Activated CD8-positive, alpha-beta memory T cell treated with anti-CD3 and anti-CD28 coated beads, Interleukin-2, amount 50 U/mL, for 1 hour (primary cell): ENCODE data around the gene FHIT.

Experiments used
- DNase-seq: peaks from one replicate; pipeline ENCODE4 v3.0.0-alpha.2; 2020; ENCODE audit errors: extremely low read depth

FHIT gene

GRCh38 chr3:60765776-60766175, 485.5 kb downstream of the FHIT start:
- DNase-seq, result no peak

DNA sequence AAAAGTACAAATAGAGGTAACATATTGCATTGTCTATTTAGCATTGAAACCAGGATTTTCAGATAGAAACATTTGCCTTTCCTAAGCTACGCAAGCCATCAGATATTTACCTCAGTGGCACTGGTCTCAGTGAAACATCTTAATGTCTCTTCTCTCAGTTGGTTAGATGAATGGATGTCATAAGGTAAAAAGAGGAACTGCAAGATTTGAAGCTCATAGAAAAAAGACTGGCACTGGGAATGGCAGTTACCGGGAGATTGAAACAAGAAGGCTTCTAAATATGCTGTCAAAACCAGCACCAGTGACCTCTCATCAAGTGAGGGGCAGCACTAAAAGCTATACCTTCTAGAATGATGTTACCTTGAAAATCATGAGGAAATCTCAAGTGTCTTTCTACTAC, 486.4 kb downstream of the FHIT start:
- DNase-seq, result no peak

GRCh38 chr3:60760145-60760544, 491.1 kb downstream of the FHIT start:
- no peak for DNase-seq

DNA sequence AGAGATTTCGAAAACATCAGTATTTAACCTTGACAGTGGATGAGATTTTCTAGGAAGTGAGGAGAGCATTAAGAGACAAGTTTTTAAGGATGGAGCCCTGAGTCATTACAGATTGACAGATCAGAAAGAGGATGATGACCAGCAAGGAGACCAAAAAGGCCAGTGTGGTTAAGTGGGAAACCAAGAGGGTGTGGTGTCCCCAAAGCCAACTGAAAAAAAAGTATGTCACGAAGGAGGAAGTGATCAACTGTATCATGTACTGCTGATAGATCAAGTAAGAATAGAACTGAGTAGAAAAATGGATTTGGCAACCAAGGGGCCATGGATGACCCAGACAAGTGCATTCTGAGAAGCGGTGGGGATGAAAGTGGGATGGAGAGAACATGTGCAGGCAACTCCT, 491.8 kb downstream of the FHIT start:
- DNase-seq, result no peak

- no peak for DNase-seq
These were observed 492.4 kb downstream of the FHIT start for GRCh38 chr3:60758831-60759230.

DNA sequence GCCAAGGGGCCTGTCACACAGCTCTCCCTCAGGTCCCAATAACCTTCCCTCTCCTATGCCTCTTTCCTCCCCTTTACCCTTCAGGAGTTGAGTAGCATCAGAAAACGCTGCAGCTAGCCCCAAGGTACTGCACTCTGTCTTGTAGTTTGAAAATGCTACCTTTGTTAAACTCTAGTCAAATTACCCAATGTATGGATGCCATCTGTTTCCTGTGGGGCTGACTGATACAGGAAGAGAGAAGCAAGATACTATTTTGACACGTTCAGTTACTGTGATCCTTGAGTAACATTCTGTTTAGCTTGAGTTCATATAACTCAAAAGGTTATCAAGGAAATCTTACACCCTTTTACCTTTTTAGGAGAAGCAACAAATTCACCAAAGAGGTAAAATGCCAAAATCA, 493.1 kb downstream of the FHIT start:
- DNase-seq, result no peak

DNA sequence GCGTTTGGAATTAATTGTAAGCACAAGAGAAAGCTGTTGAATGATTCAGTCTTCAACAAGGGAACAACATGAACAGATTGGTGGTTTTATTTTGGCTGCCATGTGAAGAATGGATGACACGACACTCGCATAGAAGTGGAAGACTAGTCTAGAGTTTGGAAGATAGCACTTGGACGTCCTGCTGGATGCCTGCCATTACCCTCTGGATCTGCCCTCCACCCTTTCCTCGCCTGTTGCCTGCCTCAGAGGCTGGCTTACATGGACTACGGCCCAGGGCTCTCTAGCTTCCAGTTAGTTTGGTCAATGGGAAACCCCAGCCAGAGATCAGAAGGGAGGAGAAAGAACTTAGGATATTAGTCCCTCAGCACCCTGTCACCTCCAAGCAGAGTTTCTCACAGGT, 493.5 kb downstream of the FHIT start:
- no peak for DNase-seq

GRCh38 chr3:60756241-60757030, 494.8 kb downstream of the FHIT start:
- DNase-seq, result no peak

- no peak for DNase-seq
These were observed 496.2 kb downstream of the FHIT start for GRCh38 chr3:60755094-60755493.

GRCh38 chr3:60754617-60755016, 496.6 kb downstream of the FHIT start:
- no peak for DNase-seq

GRCh38 chr3:60752809-60753208, 498.4 kb downstream of the FHIT start:
- DNase-seq, result no peak

DNA sequence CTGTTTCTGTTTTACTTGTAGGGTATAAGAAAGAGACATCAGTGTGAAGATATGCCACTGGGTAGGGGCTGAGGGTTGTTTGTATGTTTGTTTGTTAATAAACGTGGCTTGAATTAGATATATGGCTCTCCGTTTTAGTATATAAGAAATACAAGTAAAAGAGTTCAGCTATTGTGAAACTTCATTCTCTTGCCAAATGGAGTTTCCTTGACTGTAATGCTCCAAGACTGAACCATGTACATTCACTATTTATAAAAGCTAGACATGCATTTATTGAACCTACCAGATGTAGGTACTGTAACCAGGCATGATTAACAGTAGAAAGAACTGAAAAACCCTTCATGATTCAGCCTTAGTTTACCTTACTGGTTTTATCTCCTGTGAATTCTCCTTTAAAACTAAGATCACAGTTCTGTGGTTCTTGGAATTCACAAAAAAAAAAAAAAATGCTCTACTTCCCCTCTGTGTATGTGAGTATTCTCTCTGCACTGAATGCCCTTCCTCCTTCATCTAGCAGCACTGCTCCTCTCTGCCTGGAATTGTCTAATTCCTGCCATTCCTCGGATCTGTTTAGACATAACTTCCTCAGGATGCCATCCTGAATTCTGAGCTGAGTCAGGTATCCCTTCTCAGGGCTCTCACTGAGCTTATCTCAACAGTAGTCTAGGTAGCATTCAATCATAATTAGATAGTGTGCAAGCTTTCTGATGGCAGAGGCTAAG, 504.4 kb downstream of the FHIT start:
- DNase-seq, result no peak

- DNase-seq, result no peak
These were observed 505.1 kb downstream of the FHIT start for GRCh38 chr3:60746043-60746638.

DNA sequence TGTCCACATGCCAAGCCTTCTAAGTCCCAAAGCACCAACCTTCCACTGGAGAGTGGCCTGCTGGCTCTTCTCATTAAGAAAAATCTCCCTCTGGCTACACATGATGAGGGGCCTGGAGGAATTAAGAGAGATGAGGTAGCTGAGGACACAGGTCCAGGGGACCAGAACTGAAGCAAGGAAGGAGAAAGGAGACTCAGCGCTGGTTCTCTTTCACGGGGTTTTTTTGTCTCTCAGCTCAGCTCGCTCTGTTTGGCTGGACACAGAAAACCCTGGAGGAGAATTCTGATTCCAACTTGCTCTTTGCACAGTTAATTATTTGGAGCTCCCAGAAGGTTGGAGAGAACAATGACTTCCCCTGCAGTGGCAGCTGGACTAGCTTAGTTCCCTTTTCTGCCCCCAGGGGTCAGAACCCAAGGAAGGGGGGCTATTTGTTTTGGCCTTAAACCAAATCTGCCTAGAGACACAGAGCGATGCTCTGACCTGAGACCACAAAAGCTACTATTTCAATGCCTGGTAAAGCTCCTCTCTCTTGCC, 507.6 kb downstream of the FHIT start:
- DNase-seq, result no peak

DNA sequence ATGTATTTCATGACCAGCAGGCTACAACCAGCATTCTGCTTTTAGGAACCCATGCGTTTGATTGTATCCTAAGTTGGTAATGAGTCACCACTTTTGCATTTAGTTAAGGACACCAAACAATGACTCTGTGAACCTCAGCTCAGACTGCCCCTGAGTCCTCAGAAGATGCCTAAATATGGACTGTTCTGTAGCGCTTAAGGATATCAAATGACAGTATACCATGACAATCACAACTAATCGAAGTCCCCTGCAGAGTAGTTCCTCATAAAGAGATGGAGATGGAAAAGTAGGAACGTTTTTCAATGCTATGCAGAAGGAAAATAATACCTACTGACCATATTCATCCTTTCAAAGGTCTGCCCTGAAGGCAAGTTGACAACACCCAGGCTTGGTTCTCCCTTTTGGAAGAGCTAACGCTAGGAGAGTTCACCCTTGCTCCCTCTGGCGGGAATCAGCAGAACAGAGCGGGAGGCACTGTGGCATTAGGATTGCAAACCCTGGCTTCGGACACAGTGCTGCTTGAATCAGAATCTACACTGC, 508.6 kb downstream of the FHIT start:
- DNase-seq, result no peak

GRCh38 chr3:60737633-60738399, 513.4 kb downstream of the FHIT start:
- no peak for DNase-seq

GRCh38 chr3:60730371-60730770, 520.9 kb downstream of the FHIT start:
- no peak for DNase-seq

- DNase-seq, result no peak
These were observed 522.2 kb downstream of the FHIT start for GRCh38 chr3:60729056-60729455.

GRCh38 chr3:60728006-60728405, 523.2 kb downstream of the FHIT start:
- no peak for DNase-seq

DNA sequence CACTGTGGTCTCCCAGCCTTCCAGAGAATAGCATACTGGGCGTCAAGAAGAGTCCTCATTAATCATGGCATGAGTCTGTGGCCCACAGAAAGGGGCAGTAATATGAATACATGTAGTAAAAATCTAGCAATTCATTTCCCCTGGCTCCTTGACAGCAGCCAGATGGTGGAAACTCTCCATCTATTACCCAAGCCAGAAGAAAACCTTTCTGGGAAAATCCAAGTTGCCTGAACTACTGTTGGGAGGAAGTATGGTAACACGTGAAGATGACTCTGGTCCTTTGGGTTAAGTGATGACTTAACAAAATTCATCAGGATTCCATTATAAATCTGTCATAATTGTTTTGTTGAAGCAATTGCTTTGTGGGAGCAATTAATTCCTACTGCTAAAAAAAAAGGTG, 530.5 kb downstream of the FHIT start:
- no peak for DNase-seq

- no peak for DNase-seq
These were observed 534.7 kb downstream of the FHIT start for GRCh38 chr3:60716573-60716972.
